Stimulated activated naive CD8-positive, alpha-beta T cell treated with anti-CD3 and anti-CD28 coated beads, Interleukin-15, Interleukin-2, amounts not matched to agents 100 U/mL and 50 U/mL, for 24 hours (primary cell): ENCODE data around the gene IKBKE.
A peak's percentile ranks its signal among the peaks of the same experiment; 100 is the strongest.

Experiments used
- ATAC-seq: fragments of 150-1000 bp; cut with Tn5 transposase; one replicate; pipeline ENCODE4 v1.10.0; 2021
- DNase-seq: peaks from one replicate; pipeline ENCODE4 v3.0.0; 2021

The IKBKE gene

DNA sequence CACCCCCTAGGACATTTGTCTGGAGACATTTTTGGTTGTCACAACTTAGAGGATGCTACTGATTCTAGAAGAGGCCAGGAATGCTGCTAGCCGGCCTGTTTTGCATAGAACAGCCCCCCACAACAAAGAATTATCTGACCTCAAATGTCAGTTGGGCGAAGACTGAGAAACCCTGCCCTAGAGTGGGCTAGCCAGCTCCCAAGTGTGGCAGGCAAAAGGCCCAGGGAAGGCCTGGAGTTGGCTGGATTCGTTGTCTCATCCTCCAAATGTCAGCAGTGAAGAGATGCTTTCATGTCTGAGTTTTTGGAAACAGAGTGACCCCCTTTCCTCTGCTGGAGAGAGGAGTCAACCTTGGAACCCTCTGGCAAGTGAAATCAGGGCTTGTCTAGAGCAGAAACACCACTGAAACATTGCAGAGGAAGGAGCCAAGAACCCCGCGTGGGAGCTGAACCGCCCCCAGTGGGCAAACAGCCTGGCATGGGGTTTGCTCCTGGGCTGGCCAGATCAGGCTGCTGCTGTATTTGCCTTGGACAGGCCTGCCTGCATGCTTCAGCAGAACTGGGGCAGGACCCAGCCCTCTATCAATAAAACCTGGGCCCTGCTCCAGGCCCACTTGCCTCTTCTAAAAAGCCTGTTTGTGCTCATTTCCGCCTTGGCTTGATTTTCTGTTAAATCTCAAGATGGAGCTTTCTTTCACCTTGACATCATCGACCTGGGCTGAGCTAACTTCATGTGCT lies 69.9 kb downstream of the IKBKE start:
- ATAC-seq, result no peak
- no peak for DNase-seq

DNA sequence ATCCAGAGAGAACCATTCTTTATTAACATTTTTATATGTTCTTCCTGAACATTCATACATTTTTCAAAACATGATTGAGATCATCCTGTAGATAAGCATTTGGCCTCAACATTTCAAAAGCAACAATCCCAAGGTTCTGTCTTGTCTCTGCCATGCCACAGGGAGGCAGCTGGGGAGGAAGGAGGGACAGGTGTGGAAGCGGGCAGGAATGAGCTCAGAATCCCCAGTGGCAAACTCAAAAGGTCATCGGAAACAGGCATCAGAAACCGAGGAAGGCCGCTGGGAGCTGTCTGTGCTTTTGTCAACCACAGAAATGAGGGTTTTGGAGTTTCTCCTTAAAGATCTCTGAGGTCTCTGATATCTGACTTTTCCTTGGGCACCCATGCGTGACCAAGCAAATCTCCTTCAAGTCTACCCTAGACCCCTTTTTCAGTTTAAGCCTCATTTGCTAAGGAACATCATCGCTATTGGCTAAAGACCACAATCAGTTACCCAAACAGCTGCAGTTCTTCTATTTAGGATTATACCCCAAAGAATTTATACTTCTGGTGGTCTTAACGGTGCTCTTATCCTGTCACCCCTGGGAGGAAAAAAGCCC lies 71.1 kb downstream of the IKBKE start:
- DNase-seq (no peak), ATAC-seq (no peak)

DNA sequence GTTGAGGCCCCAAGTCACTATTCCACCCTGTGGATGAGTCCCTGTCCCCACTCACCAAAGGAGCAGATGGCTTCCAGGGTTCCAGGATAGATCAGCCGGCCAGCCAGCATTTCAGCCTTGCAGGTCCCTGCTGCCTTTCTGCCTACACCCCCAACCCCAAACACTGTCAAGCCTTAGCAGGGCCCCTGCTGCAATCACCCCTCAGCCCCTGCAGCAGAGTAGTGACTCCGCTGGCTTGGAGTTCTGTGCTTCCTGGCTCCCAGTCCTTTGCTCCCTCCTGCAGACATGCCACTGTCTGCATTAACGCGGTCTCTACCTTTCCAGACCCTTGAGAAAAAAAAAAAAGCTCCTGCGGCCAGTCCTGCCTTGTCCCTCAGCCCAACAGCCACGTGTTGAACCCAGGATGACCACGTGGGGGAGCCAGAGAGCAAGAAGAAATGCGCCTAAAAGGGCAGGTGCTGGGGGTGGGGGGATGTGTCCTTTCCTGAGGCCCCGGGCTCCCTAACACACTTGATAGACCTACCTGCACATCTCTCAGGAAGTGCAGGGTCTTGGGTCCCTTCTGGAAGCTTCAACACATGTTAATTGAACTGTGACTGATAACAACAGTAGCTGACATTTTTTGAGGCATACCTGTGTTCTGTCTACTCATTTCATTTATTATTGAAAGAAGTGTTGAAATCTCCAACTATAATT lies 74.4 kb downstream of the IKBKE start:
- DNase-seq (peak; percentile 92), ATAC-seq (peak; percentile 82)

DNA sequence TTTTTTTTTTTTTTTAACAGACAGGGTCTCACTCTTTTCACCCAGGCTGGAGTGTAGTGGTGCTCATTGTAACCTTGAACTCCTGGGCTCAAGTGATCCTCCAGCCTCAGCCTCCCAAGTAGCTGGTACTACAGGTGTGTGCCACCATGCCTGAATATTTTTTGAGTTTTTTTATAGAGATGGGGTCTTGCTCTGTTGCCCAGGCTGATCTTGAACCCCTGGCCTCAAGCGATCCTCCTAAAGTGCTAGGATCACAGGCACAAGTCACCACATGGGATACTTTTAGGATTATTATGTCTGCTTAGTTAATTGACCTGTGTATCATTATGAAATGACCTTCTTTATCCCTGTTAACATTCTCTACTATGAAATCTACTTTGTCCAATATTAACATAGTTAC lies 75.1 kb downstream of the IKBKE start:
- no peak for ATAC-seq

More for the DNA sequence above, 75.1 kb downstream of the IKBKE start:
- no peak for DNase-seq
